H1 (cell line): ENCODE results near the gene TET1.

ENCODE experiments used
- CHD2 ChIP-seq: IDR thresholded peaks from 2 replicates; pipeline ENCODE4 v1.6.1; 2012; ENCODE audit warnings: low read length, improper control_type of control experiment
- CREB1 ChIP-seq: IDR thresholded peaks from 2 replicates; pipeline ENCODE4 v1.6.1; 2012; ENCODE audit warnings: inconsistent platforms
- EZH2 ChIP-seq: fragments of 200-600 bp; sonication (generic); IDR thresholded peaks from 2 replicates; pipeline ENCODE4 v1.7.1; 2012; ENCODE audit warnings: low read depth, mild to moderate bottlenecking, moderate library complexity, low read length, inconsistent platforms; ENCODE audit not compliant: severe bottlenecking
- HDAC2 ChIP-seq, 2 experiments: fragments of 300-600 bp in 1 of 2; sonication (generic) in 1 of 2; IDR thresholded peaks; 2 replicates each; pipeline ENCODE4 v1.6.1; 2011 to 2012; ENCODE audit warnings: low read depth in 2 of 2, low read length in 2 of 2, mild to moderate bottlenecking in 2 of 2, moderate library complexity in 2 of 2, borderline replicate concordance in 1 of 2, inconsistent platforms in 1 of 2
- KDM5A ChIP-seq: fragments of 200-600 bp; IDR thresholded peaks from 2 replicates; pipeline ENCODE4 v1.7.1; 2012; ENCODE audit warnings: mild to moderate bottlenecking, low read length, inconsistent platforms, mixed read lengths
- PHF8 ChIP-seq: fragments of 200-600 bp; sonication (generic); conservative IDR thresholded peaks from 2 replicates; pipeline ENCODE4 v1.7.1; 2012; ENCODE audit warnings: low read depth, mild to moderate bottlenecking, inconsistent platforms, low read length, moderate library complexity
- RFX5 ChIP-seq: IDR thresholded peaks from 2 replicates; pipeline ENCODE4 v1.6.1; 2011; ENCODE audit warnings: low read depth, low read length, improper control_type of control experiment, borderline replicate concordance
- YY1 ChIP-seq: IDR thresholded peaks from 2 replicates; pipeline ENCODE4 v1.6.1; 2011; ENCODE audit warnings: low read depth, mild to moderate bottlenecking, low read length
- TF ChIP-seq, protein P1 (sequence below), 3 experiments: IDR thresholded peaks; 1 replicate in 2 of 3; 2 replicates in 1 of 3; pipeline versions ENCODE4 v1.5.1 to v1.6.1; 2011; ENCODE audit warnings: low read length in 3 of 3, mild to moderate bottlenecking in 3 of 3, inconsistent platforms in 2 of 3, low read depth in 1 of 3, moderate library complexity in 1 of 3; ENCODE audit not compliant: insufficient read depth in 1 of 3; ENCODE audit errors: control extremely low read depth in 1 of 3

GRCh38 chr10:68566955-68567354, 6.8 kb downstream of the TET1 start:
- TF ChIP-seq CHD2 (no peak), HDAC2 (IDR thresholded peaks at IDR 0.05; ENCODE audit: borderline replicate concordance in 1 of 2, low read depth in 2 of 2, low read length in 2 of 2) (no peak), CREB1 (no peak), KDM5A (no peak), YY1 (no peak), RFX5 (no peak), PHF8 (no peak), EZH2 (no peak)
- TF ChIP-seq, protein P1, sequence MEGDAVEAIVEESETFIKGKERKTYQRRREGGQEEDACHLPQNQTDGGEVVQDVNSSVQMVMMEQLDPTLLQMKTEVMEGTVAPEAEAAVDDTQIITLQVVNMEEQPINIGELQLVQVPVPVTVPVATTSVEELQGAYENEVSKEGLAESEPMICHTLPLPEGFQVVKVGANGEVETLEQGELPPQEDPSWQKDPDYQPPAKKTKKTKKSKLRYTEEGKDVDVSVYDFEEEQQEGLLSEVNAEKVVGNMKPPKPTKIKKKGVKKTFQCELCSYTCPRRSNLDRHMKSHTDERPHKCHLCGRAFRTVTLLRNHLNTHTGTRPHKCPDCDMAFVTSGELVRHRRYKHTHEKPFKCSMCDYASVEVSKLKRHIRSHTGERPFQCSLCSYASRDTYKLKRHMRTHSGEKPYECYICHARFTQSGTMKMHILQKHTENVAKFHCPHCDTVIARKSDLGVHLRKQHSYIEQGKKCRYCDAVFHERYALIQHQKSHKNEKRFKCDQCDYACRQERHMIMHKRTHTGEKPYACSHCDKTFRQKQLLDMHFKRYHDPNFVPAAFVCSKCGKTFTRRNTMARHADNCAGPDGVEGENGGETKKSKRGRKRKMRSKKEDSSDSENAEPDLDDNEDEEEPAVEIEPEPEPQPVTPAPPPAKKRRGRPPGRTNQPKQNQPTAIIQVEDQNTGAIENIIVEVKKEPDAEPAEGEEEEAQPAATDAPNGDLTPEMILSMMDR (IDR thresholded peaks at IDR 0.05; ENCODE audit: control extremely low read depth in 1 of 3, insufficient read depth in 1 of 3, low read depth in 1 of 3, low read length in 3 of 3), result no peak
